ENCODE data around the gene STK32B.

DNA sequence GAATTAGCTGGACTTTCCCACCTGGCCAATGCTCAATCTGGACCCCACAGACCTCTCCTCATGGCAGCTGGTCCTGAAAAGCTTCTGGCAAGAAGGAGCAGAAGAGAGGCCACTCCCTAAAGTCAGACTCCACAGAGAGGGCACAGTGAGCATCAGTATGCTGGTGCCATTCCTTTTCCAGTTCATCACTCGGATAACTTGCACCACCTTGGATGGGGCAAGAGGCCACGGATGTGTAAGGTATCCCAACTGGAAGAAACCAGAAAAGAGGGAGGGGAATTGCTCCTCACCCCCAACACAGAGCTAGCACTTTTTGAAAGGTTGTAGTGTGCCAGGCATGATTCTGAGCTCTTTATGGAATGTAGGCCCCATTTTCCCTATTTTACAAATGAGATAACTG, 85.9 kb downstream of the STK32B start:
- TF ChIP-seq, protein P1, sequence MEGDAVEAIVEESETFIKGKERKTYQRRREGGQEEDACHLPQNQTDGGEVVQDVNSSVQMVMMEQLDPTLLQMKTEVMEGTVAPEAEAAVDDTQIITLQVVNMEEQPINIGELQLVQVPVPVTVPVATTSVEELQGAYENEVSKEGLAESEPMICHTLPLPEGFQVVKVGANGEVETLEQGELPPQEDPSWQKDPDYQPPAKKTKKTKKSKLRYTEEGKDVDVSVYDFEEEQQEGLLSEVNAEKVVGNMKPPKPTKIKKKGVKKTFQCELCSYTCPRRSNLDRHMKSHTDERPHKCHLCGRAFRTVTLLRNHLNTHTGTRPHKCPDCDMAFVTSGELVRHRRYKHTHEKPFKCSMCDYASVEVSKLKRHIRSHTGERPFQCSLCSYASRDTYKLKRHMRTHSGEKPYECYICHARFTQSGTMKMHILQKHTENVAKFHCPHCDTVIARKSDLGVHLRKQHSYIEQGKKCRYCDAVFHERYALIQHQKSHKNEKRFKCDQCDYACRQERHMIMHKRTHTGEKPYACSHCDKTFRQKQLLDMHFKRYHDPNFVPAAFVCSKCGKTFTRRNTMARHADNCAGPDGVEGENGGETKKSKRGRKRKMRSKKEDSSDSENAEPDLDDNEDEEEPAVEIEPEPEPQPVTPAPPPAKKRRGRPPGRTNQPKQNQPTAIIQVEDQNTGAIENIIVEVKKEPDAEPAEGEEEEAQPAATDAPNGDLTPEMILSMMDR (IDR thresholded peaks at IDR 0.05 in 4 of 5, conservative IDR thresholded peaks at IDR 0.05 in 1 of 5), result no peak
- TF ChIP-seq POLR2A (IDR thresholded peaks at IDR 0.05), result no peak

Measured in gastrocnemius medialis (tissue), 4 donors.